ENCODE data around the gene PGK2. TPM values are rescaled to one million over a fixed set of nuclear protein-coding genes. Genes with fewer than 3 reads are reported as not detected.

Gene PGK2
- total RNA-seq, 4 donors from 2014 or later: not detected

Other genes starting within 250 kb of the PGK2 start
- gene C6orf141, start 236.6 kb downstream of the PGK2 start, total RNA-seq: 10 to 100 TPM in 2 of 4 donors, 1 to 10 TPM in 2; 4.2 to 25.6 (median 9.5) TPM
- gene RHAG, start 150.4 kb downstream of the PGK2 start, total RNA-seq: not detected
- gene CRISP2, start 73.7 kb downstream of the PGK2 start, total RNA-seq: under 1 TPM in 2 of 4 donors, not detected in 2; 0.81 to 0.91 TPM
- 10 to 100 TPM in 1 of 4 donors, 1 to 10 TPM in 3; 4.1 to 17.0 (median 5.9) TPM for gene CRISP3, start 42.9 kb downstream of the PGK2 start, total RNA-seq
- gene CRISP1, start 79.2 kb upstream of the PGK2 start, total RNA-seq: not detected
- not detected for gene DEFB114, start 176.9 kb upstream of the PGK2 start, total RNA-seq
- not detected for gene DEFB113, start 182.3 kb upstream of the PGK2 start, total RNA-seq
- gene DEFB110, start 234.7 kb upstream of the PGK2 start, total RNA-seq: not detected